ENCODE results near the gene PCLAF.
"Not testable (repeated sequence)": the region's sequence is repeated elsewhere in the genome, so short reads cannot be mapped to it uniquely, and the experiment has no call there.

The PCLAF gene

GRCh38 chr15:64348455-64348854 lies 32.8 kb downstream of the PCLAF start:
- Histone ChIP-seq H3K27ac (ENCODE audit: low read depth, low read length) (no peak overlapping the region), H3K9ac (ENCODE audit: low read length in 5 of 5) (no peak overlapping the region)

GRCh38 chr15:64346242-64346641 lies 35.0 kb downstream of the PCLAF start:
- H3K36me3 ChIP-seq (ENCODE audit: control insufficient read depth in 5 of 5, insufficient read depth in 5 of 5, low read length in 5 of 5): peaks cover 3 to 19% (median 9%) of the 10 kb centered on the region in 5 donors
- not testable (repeated sequence) for H3K4me1 ChIP-seq (ENCODE audit: control insufficient read depth in 5 of 5, insufficient read depth in 5 of 5, low read length in 5 of 5); H3K27me3 ChIP-seq (ENCODE audit: control insufficient read depth in 5 of 5, insufficient read depth in 4 of 5, low read length in 5 of 5); H3K9me3 ChIP-seq (ENCODE audit: control insufficient read depth in 5 of 5, low read length in 5 of 5); H3K9ac ChIP-seq (ENCODE audit: low read length in 5 of 5); H3K4me3 ChIP-seq (ENCODE audit: low read depth in 1 of 5, low read length in 5 of 5); H3K27ac ChIP-seq (ENCODE audit: low read depth, low read length)

More at GRCh38 chr15:64348455-64348854, 32.8 kb downstream of the PCLAF start:
- peaks cover 0 to 9% (median 4%) of the 10 kb centered on the region in 5 donors for H3K36me3 ChIP-seq (ENCODE audit: control insufficient read depth in 5 of 5, insufficient read depth in 5 of 5, low read length in 5 of 5)
- H3K9me3 ChIP-seq (ENCODE audit: control insufficient read depth in 5 of 5, low read length in 5 of 5): no peaks in the 10 kb centered on the region
- H3K4me1 ChIP-seq (ENCODE audit: control insufficient read depth in 5 of 5, insufficient read depth in 5 of 5, low read length in 5 of 5): peaks cover 0 to 5% (median 0%) of the 10 kb centered on the region in 5 donors
- H3K4me3 ChIP-seq (ENCODE audit: low read depth in 1 of 5, low read length in 5 of 5): no peak overlapping the region
- H3K27me3 ChIP-seq (ENCODE audit: control insufficient read depth in 5 of 5, insufficient read depth in 4 of 5, low read length in 5 of 5): no peaks in the 10 kb centered on the region

- no peaks in the 10 kb centered on the region for H3K9me3 ChIP-seq (ENCODE audit: control insufficient read depth in 5 of 5, low read length in 5 of 5)
- H3K9ac ChIP-seq (ENCODE audit: low read length in 5 of 5): no peak overlapping the region
- peaks cover 3 to 20% (median 9%) of the 10 kb centered on the region in 5 donors for H3K36me3 ChIP-seq (ENCODE audit: control insufficient read depth in 5 of 5, insufficient read depth in 5 of 5, low read length in 5 of 5)
- H3K27ac ChIP-seq (ENCODE audit: low read depth, low read length): no peak overlapping the region
- H3K4me3 ChIP-seq (ENCODE audit: low read depth in 1 of 5, low read length in 5 of 5): no peak overlapping the region
- H3K4me1 ChIP-seq (ENCODE audit: control insufficient read depth in 5 of 5, insufficient read depth in 5 of 5, low read length in 5 of 5): peaks cover 0 to 3% (median 0%) of the 10 kb centered on the region in 5 donors
- H3K27me3 ChIP-seq (ENCODE audit: control insufficient read depth in 5 of 5, insufficient read depth in 4 of 5, low read length in 5 of 5): no peaks in the 10 kb centered on the region
Measured at GRCh38 chr15:64344651-64345294, 36.5 kb downstream of the PCLAF start.

- peaks cover 0 to 3% (median 0%) of the 10 kb centered on the region in 5 donors for H3K4me1 ChIP-seq (ENCODE audit: control insufficient read depth in 5 of 5, insufficient read depth in 5 of 5, low read length in 5 of 5)
- H3K36me3 ChIP-seq (ENCODE audit: control insufficient read depth in 5 of 5, insufficient read depth in 5 of 5, low read length in 5 of 5): peaks cover 3 to 20% (median 9%) of the 10 kb centered on the region in 5 donors
- no peaks in the 10 kb centered on the region for H3K27me3 ChIP-seq (ENCODE audit: control insufficient read depth in 5 of 5, insufficient read depth in 4 of 5, low read length in 5 of 5)
- no peak overlapping the region for H3K27ac ChIP-seq (ENCODE audit: low read depth, low read length)
- H3K4me3 ChIP-seq (ENCODE audit: low read depth in 1 of 5, low read length in 5 of 5): no peak overlapping the region
- no peak overlapping the region for H3K9ac ChIP-seq (ENCODE audit: low read length in 5 of 5)
- no peaks in the 10 kb centered on the region for H3K9me3 ChIP-seq (ENCODE audit: control insufficient read depth in 5 of 5, low read length in 5 of 5)
Measured at GRCh38 chr15:64343841-64344240, 37.4 kb downstream of the PCLAF start.

GRCh38 chr15:64343222-64343621 lies 38.0 kb downstream of the PCLAF start:
- peaks cover 3 to 19% (median 9%) of the 10 kb centered on the region in 5 donors for H3K36me3 ChIP-seq (ENCODE audit: control insufficient read depth in 5 of 5, insufficient read depth in 5 of 5, low read length in 5 of 5)
- H3K4me3 ChIP-seq (ENCODE audit: low read depth in 1 of 5, low read length in 5 of 5): no peak overlapping the region
- no peak overlapping the region for H3K27ac ChIP-seq (ENCODE audit: low read depth, low read length)
- no peaks in the 10 kb centered on the region for H3K27me3 ChIP-seq (ENCODE audit: control insufficient read depth in 5 of 5, insufficient read depth in 4 of 5, low read length in 5 of 5)
- peaks cover 0 to 3% (median 0%) of the 10 kb centered on the region in 5 donors for H3K4me1 ChIP-seq (ENCODE audit: control insufficient read depth in 5 of 5, insufficient read depth in 5 of 5, low read length in 5 of 5)
- no peaks in the 10 kb centered on the region for H3K9me3 ChIP-seq (ENCODE audit: control insufficient read depth in 5 of 5, low read length in 5 of 5)
- no peak overlapping the region for H3K9ac ChIP-seq (ENCODE audit: low read length in 5 of 5)

GRCh38 chr15:64341961-64342360 lies 39.3 kb downstream of the PCLAF start:
- Histone ChIP-seq H3K27ac (ENCODE audit: low read depth, low read length) (no peak overlapping the region), H3K9me3 (ENCODE audit: control insufficient read depth in 5 of 5, low read length in 5 of 5) (no peaks in the 10 kb centered on the region), H3K27me3 (ENCODE audit: control insufficient read depth in 5 of 5, insufficient read depth in 4 of 5, low read length in 5 of 5) (no peaks in the 10 kb centered on the region), H3K9ac (ENCODE audit: low read length in 5 of 5) (no peak overlapping the region), H3K4me1 (ENCODE audit: control insufficient read depth in 5 of 5, insufficient read depth in 5 of 5, low read length in 5 of 5) (peaks cover 0 to 3% (median 0%) of the 10 kb centered on the region in 5 donors), H3K4me3 (ENCODE audit: low read depth in 1 of 5, low read length in 5 of 5) (no peak overlapping the region), H3K36me3 (ENCODE audit: control insufficient read depth in 5 of 5, insufficient read depth in 5 of 5, low read length in 5 of 5) (peaks cover 0 to 12% (median 7%) of the 10 kb centered on the region in 5 donors)

GRCh38 chr15:64340355-64340754 lies 40.9 kb downstream of the PCLAF start:
- Histone ChIP-seq H3K9ac (ENCODE audit: low read length in 5 of 5) (no peak overlapping the region), H3K9me3 (ENCODE audit: control insufficient read depth in 5 of 5, low read length in 5 of 5) (no peaks in the 10 kb centered on the region), H3K27ac (ENCODE audit: low read depth, low read length) (no peak overlapping the region), H3K27me3 (ENCODE audit: control insufficient read depth in 5 of 5, insufficient read depth in 4 of 5, low read length in 5 of 5) (no peaks in the 10 kb centered on the region), H3K4me3 (ENCODE audit: low read depth in 1 of 5, low read length in 5 of 5) (no peak overlapping the region), H3K36me3 (ENCODE audit: control insufficient read depth in 5 of 5, insufficient read depth in 5 of 5, low read length in 5 of 5) (peaks cover 0 to 11% (median 7%) of the 10 kb centered on the region in 5 donors), H3K4me1 (ENCODE audit: control insufficient read depth in 5 of 5, insufficient read depth in 5 of 5, low read length in 5 of 5) (peaks cover 0 to 3% (median 0%) of the 10 kb centered on the region in 5 donors)

GRCh38 chr15:64337761-64338160 lies 43.5 kb downstream of the PCLAF start:
- peaks cover 0 to 14% (median 10%) of the 10 kb centered on the region in 5 donors for H3K36me3 ChIP-seq (ENCODE audit: control insufficient read depth in 5 of 5, insufficient read depth in 5 of 5, low read length in 5 of 5)
- H3K27ac ChIP-seq (ENCODE audit: low read depth, low read length): no peak overlapping the region
- H3K27me3 ChIP-seq (ENCODE audit: control insufficient read depth in 5 of 5, insufficient read depth in 4 of 5, low read length in 5 of 5): no peaks in the 10 kb centered on the region
- H3K4me3 ChIP-seq (ENCODE audit: low read depth in 1 of 5, low read length in 5 of 5): no peak overlapping the region
- H3K9ac ChIP-seq (ENCODE audit: low read length in 5 of 5): no peak overlapping the region
- no peaks in the 10 kb centered on the region for H3K9me3 ChIP-seq (ENCODE audit: control insufficient read depth in 5 of 5, low read length in 5 of 5)
- peaks cover 0 to 2% (median 0%) of the 10 kb centered on the region in 5 donors for H3K4me1 ChIP-seq (ENCODE audit: control insufficient read depth in 5 of 5, insufficient read depth in 5 of 5, low read length in 5 of 5)

GRCh38 chr15:64333986-64334929 lies 47.0 kb downstream of the PCLAF start:
- H3K27ac ChIP-seq (ENCODE audit: low read depth, low read length): no peak overlapping the region
- no peak overlapping the region for H3K4me3 ChIP-seq (ENCODE audit: low read depth in 1 of 5, low read length in 5 of 5)

GRCh38 chr15:64333516-64333915 lies 47.7 kb downstream of the PCLAF start:
- Histone ChIP-seq H3K27ac (ENCODE audit: low read depth, low read length) (no peak overlapping the region), H3K27me3 (ENCODE audit: control insufficient read depth in 5 of 5, insufficient read depth in 4 of 5, low read length in 5 of 5) (no peaks in the 10 kb centered on the region), H3K4me1 (ENCODE audit: control insufficient read depth in 5 of 5, insufficient read depth in 5 of 5, low read length in 5 of 5) (peaks cover 0 to 2% (median 0%) of the 10 kb centered on the region in 5 donors), H3K9me3 (ENCODE audit: control insufficient read depth in 5 of 5, low read length in 5 of 5) (no peaks in the 10 kb centered on the region), H3K36me3 (ENCODE audit: control insufficient read depth in 5 of 5, insufficient read depth in 5 of 5, low read length in 5 of 5) (peaks cover 0 to 5% (median 0%) of the 10 kb centered on the region in 5 donors), H3K9ac (ENCODE audit: low read length in 5 of 5) (no peak overlapping the region), H3K4me3 (ENCODE audit: low read depth in 1 of 5, low read length in 5 of 5) (no peak overlapping the region)

More at GRCh38 chr15:64333986-64334929, 47.0 kb downstream of the PCLAF start:
- no peak overlapping the region for H3K9ac ChIP-seq (ENCODE audit: low read length in 5 of 5)
- H3K9me3 ChIP-seq (ENCODE audit: control insufficient read depth in 5 of 5, low read length in 5 of 5): no peaks in the 10 kb centered on the region
- H3K27me3 ChIP-seq (ENCODE audit: control insufficient read depth in 5 of 5, insufficient read depth in 4 of 5, low read length in 5 of 5): no peaks in the 10 kb centered on the region
- peaks cover 0 to 5% (median 0%) of the 10 kb centered on the region in 5 donors for H3K36me3 ChIP-seq (ENCODE audit: control insufficient read depth in 5 of 5, insufficient read depth in 5 of 5, low read length in 5 of 5)
- H3K4me1 ChIP-seq (ENCODE audit: control insufficient read depth in 5 of 5, insufficient read depth in 5 of 5, low read length in 5 of 5): peaks cover 0 to 2% (median 0%) of the 10 kb centered on the region in 5 donors
